Islet of Langerhans (tissue), 1 donor: Measurements from ENCODE around the gene KCNQ1OT1.

Source experiments
- FAIRE-seq: peaks from one replicate; lab custom pipeline; 2011; peaks lifted over from hg19 to GRCh38; lab: Jason Lieb, UNC

The KCNQ1OT1 gene

DNA sequence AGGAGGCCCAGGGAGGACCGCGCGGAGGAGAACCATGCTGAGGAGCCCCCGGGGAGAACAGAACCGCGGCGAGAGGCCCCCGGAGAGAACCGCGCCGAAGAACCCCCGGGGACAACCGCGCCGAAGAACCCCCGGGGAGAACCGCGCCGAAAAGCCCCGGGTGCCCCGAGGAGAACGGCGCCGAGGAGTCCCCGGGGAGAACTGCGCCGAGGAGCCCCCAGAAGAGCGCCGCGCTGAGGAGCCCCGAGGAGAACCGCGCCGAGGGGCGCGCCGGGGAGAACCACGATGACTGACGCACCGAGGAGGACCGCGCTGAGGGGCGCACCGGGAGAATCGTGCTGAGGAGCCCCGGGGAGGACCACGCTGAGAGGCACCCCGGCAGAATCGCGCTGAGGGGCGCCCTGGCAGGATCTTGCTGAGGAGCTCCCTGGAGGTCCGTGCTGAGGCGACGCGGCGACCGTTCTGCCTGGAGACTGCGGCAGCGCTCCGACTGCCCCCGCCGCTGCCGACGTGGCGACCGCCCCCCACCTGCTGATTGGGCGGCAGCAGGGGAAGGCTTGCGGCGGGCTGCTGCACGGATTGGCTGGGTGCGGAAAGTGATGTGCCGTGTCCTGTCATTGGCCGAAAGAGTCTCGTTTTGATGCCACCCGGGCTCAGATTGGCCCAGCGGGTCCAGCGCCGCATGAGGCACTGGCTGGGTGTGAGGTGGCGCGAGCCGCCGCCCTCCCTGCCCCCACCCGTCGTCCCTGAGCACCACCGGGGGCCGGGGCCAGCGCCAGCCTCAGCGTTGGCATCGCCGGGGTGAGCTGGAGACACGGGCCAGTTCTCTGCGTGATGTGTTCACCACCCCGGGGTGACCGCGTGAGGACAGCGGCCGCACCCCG is at the start of gene KCNQ1OT1:
Gene KCNQ1OT1, minus strand, starts transcription at position 464 of the 884 bp plus-strand sequence.
- FAIRE-seq: no peak

DNA sequence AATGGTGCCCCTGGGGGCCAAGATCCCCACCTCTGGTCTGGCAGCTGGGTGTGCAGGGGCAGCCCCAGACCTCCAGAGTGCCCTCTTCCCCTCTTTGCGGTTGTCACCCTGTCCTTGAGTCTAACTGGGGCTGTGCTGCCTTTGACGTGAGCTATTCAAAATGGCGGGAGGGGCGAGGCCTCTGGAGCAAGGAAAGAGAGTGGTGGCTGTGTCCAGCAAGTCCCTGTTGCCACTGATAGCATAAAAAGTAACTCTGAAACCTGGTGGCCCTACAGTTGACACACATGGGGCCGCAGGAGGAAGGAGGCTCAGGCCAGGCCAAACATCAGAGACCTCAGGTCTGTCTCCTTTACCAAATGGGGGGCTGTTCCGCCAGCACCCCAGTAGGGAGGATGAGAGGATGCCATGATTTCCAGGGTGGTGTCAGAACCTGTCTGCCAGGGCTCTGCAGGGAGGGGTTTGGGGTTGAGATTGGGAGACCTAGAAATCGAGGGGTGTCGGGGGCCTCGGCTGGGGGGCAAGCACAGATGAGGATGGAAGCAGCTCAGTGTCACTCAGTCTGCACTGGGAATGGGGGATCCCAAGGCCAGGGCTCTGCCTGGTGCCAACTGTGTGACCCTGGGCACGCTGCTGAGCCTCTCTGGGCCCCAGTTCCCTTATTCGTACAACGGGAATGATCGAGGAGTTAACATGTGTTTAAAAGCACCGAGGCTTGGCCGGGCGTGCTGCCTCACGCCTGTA is 49.2 kb upstream of the KCNQ1OT1 start:
- no peak for FAIRE-seq

DNA sequence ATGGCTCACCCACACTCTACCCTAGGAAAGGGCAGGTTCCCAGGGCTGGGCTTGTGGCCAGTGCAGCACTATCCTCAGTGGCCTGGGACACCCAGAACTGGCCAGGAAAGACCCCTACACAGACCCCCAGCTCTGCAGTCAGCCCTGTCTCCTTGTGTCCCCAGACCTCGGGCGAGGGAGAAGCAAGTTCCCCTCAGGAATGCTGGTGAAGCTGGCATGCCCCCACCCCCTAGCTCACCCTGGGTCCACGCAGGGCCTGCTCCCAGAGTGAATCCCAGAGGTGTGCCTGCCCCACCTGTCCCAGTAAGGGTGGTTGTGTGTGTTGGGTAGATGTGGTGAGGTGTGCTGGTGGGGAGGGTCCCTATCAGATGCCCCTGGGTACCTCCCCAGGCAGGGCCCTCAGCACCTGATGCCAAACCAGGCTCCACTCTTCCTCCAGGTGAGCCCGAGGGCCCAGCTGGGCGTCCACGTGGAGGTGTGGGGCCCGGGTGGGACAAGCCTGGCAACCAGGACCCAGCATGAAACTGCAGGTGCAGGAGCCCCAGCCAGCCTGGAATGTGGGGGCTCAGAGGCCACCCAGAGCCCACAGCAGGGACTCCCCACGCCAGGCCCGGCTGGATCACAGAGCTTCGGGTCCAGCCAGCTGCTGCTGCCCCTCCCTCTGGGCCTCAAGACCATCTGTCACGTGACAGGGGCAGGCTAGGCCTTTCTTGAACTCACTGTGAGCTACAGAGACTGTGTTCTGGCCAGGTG is 48.4 kb upstream of the KCNQ1OT1 start:
- no peak for FAIRE-seq

DNA sequence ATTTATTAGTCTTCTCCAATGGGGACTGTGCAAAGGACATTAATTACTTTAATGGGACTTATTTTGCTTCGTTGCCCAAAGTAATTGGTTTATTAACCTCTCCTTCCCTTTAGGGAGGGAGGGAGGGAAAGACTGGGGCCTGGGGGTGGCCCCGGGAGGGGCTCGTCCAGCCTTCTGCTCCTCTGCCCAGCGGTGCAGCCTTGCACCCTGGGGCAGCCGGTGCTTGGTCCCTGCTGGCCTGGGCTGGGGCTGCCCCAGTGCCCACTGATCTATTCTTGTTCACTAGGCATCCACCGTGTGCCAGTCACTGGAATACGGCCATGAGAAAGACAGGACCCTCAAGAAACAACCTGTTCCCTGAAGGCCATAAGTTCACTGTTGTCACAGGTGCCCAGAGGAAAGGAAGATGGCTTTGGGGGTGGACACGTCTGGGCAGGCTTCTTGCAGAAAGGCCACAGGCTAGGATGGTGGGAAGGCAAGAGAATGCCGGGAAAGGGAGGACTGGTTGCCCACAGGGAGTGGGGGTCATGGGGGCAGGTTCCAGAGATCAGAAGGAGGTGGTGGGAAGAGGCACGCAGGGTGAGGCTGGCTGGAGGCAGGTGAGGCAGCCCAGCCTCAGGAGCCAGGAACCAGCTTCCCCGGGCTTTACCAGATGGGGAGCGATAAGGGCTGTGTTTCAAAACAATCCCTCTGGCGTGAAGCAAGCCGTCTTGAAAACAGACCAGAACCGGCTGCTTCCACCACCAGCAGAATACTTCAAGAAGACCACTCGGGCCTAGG is 47.6 kb upstream of the KCNQ1OT1 start:
- FAIRE-seq: no peak

DNA sequence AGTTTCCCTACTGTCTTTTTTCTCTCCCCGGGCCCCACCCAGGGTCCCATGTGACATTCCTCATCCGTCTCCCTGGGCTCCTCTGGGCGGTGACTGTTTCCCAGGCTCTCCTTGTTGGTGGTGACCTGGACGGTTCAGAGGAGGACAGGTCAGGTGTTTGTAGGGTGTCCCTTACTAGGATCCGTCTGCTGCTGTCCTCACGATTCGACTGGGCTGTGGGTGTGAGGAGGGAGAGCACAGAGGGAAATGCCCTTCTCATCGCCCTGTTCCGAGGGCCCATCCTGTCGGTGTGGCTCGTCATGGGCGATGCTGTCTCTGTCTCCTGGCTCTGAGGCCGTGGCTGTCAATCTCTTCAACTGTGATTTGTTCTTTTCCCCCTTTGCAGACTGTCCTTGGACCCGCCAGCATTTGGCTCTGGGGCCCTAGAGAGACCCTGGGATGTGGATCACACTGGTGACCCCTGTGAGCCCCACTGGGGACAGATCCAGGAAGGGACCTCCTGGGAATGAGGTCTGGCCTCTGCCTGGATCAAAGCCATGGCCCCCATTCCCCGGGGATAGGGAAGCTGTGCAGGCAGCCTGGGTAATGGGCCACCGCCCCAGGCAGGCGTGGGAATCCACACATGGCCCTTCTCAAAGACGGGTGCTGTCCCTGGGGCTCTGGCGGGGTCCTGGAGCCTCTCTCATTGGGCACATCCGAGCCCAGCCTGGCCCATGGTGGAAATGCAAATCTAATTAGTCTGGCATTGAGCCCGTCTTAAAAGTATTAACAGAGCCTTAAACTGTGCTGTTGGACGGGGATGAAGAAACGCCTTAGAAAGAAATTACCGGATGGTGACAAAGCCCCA is 46.8 kb upstream of the KCNQ1OT1 start:
- FAIRE-seq: no peak

DNA sequence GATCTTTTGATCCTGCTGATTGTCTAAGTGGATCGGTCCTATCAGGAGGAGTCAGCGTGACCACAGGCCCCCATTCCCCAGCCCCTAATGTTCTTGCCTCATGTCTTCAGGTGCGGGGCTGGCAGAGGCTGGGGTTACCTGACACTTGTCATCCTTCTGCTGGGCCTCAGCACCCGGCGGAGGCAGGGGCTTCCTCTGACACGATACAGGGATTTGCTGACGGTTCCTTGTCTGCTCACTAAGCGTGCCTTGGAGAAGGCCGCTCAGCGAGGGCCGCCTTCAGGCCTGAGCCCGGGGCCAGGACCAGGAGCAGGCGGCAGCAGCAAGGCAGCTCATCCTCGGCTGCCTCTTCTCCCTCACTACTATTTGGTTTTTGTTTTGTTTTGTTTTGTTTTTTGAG is 45.7 kb upstream of the KCNQ1OT1 start:
- FAIRE-seq: no peak

DNA sequence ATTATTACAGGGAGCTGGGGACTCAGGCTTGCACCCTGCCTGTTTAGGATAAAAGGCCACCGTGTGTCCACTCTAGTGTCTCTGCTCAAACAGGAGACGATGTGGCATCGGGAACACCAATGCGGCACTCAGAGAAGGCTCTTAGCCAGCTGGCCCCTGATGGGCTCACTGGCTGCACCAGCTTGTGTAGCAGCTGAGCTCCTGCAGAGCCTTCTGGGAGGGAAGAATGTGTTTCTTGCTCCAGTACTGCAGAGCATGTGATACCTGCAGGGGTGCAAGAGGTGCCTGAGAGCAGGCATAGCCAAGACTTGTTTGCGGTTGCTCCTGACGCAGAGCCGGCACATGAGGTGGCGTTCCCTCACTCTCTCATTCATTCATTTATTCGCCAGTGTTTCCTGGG is 44.4 kb upstream of the KCNQ1OT1 start:
- FAIRE-seq: no peak

DNA sequence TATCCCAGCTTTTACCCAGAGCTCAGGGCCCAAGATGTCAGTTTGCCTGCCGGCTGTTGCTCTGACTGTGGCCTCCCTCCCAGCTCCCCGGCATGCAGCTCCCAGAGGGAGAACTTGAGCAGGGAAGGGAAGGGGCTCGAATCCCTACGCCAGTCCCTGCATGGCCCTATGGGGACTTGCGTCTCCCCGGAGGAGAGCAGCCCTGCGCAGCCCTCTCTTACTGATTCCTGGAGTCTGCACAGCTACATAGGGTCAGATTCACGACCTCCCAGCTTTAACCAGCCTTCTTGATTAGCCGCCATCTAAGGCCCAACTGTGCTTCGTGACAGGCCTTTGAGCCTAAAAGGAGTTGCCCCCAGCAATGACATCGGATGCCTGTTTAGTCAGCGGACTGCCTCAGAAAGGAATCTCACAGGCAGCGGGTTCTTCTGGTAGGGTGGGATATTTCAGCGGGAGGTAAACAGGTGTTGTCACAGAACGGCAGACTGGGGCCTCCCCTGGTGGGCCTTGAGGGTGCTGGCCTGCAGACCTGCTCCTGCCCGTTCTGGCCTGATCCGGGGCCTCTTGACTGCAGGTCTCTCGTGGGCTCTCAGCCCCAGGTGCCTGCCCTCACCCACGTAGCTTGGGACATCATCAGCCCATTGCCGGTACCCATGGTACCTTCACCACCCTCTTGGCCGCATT is 43.8 kb upstream of the KCNQ1OT1 start:
- no peak for FAIRE-seq

DNA sequence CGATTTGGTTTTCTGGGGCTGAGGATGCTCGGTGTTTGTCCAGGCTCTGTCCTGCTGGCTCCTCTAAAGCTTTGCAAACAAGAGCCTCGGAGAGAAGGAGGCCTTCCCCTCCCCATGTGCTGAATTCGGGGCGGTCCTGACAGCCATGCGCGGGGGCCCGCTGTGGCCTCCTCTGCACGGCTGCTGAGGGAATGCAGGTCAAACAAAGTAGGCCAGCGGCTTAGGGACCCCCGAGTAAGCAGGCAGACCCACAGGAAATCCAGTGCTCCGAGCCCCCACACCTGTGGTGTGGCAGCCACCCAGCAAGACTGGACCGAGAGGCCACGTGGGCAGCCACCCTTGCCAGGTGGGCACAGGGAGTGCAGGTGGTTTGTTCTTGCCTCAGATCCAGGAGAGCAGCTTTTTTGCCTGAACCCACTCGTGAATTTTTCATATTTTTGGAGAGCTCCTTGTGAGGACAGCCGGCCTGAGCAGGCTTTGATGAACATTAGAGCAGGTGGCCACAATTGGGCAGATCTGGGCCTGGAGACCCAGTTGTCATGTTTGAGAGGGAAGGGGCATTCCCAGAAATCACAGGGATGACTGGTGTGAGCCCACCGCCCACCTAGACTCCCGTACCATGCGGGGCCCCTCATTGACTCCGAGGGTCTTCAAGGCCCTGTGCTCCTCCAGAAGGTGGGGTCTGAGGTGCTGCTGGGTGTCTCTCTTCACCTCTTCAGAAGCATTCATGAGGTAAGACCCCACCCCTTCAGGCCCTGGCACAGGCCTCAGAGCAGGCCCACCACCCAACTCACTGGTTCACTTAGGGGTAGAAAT is 43.0 kb upstream of the KCNQ1OT1 start:
- no peak for FAIRE-seq

DNA sequence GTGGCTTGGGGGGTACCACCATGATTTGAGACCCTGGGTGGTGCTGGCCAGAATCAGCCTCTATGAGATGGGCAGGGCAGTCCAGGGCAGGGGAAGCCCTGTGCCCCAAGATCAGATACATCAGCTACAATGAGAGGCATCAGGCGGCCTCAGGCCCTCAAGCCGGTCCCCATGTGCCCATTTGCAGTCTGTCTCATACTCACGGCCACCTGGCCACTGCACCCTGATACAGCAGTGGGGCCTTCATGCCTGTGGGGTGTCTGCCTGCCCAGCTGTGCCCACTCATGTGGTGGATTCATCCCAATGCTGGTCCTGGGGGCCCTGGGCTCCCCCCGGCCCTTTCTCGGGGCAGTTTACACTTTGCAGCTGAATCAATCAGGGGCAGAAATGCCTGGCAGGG is 42.4 kb upstream of the KCNQ1OT1 start:
- no peak for FAIRE-seq

DNA sequence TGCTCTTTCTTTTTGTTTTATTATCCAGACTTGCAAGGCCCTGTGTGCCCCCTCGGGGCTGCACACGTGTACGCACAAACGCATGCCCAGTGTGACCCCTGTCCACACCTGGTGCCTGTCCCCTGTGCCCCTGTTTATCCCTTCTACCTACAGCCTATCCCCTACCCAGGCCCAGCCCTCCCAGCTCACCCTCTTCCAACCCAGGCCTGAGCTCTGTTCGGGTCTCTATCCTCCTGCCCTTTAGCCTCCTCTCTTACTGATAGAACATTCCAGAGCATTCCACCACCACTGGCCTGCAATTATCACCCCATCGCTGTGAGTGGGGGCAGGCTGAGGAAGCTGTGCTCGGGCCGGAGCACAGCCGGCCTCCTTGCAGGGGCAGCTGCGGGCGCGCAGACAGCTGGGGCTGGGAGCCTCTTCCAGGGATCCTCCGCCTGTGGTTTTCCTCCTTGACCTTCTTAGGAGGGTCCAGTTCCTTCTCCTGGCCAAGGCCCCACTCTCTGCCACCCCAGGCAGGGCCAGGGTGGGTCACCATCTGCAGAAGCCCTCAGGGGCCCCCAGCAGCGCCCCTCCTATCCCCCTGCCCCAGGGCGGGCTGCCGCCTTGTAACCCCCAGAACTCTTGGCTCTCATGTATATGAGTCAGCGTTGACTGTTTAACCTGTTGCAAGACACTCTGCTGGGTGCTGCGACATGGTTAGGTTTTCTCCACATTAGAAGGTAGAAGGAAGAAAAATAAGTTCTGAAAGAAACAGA is 41.8 kb upstream of the KCNQ1OT1 start:
- FAIRE-seq: no peak

DNA sequence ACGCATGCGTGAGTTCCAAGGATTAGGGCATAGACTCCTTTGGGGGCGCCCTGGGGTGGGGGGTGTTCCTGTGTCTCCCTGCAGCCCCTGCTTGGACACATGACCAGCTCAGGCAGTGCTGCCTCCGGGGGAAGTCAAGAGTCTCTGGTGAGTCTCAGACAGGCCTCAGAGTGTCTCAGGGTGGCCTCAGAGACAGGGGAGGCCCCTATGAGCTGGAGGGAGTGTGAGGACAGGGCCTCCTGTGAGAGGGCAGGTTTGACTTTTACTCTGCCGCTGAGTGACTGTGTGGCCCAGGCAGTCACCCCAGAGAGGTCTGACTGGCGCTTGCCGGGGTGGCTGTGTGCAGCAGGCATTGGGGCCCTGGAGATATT is 41.2 kb upstream of the KCNQ1OT1 start:
- no peak for FAIRE-seq

DNA sequence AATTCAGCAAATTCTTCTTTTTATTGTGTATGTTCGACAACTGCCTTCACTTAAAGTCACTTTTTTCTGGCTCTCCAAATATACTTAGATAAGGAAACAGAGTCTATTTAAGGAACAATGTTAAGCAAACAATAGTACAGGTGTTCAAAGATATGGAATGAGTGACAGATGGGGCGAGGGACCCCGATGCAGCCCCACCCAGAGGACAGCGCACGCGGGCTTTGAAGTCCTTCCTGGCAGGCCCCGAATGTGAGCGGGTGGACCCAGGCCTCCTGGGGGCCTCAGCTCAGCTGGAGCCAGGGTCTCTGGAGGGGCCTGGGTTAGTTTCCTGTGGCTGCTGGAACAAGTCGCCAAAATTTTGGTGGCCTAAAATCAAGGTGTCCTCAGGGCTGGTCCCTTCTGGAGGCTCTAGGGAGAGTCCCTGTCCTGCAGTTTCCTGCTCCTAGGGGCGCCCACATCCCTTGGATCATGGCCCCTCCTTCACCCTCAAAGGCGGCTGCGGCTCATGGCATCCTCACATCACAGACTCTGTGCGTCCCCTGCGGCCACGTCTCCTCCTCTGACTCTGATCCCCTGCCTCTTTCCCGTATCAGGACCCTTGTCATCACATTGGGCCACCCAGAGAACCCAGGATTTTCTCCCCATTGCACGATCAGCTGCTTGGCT is 40.6 kb upstream of the KCNQ1OT1 start:
- no peak for FAIRE-seq

DNA sequence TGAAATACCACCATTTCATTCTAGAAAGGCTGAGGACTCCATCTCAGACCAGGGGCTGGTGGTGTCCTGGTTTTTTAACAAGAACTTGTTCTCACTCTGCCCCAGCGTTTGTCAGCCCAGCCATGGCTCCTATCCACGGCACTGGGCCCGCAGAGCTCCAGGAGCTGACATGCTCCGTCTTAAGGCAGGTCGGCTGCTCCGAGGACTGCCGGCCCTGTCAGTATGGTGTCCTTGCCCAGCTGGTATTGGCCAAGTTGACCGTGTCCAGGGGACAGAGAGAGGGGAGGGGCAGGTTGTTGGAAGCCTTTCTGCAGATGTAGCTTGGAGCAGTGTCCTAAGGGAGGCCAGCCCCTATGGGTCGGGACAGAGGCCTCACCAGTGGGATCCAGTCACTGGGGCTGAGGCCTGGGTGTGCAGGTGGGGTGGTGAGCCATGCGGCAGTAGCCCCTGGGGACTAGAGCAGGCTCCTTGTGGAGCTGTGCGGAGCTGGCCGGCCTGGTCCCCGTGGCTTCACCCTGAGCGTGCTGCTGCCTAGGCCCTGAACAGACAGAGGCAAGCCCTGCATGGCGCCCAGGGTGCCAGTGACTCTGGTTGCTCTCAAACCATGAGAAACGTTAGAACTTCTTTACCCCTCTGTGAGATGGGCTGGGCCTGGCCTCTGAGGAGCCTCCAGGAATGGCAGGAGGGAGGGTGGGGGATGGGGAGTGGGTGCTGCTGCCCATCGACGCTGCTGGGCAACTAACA is 39.9 kb upstream of the KCNQ1OT1 start:
- no peak for FAIRE-seq

DNA sequence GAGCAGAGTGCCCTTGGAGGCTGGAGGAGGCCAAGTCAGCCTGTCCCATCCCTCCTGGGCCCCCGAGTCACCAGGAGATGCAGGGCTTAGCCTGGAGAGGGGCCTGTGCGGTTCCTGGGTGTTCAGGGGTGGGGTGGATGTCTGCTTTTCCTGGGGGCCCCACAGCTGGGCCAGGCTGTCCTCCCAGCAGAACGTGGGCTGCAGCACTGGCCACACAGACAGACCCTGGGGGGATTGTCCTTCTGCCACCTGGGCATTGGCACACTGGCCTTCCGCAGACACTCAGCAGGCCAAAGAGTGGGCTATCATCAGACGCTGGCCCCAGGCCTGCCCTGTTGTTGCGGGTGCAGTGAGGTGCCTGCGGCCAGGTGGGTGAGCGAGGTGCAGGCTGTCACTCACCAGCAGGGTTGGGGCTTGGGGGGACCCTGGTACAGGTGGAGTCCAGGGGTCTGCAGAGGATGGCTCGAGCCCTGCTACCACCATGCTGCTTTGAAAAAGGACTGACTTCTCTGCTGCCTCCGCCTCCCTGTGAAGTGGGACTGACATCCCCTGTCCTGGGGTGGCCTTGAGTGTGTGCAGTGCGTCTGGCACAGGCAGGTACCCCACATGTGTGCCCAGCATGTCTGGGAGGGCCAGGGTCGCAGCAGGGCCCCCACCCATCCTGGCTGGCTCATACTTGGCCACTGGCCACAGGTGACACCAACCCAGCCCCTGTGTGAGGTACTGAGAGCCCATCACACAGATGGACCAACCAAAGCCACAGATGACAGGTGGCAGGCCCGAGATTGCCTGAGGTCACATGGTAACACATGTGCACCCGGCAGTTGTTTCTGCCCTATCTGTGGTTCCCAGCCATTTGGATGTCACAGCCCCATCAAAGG is 39.0 kb upstream of the KCNQ1OT1 start:
- FAIRE-seq: no peak

DNA sequence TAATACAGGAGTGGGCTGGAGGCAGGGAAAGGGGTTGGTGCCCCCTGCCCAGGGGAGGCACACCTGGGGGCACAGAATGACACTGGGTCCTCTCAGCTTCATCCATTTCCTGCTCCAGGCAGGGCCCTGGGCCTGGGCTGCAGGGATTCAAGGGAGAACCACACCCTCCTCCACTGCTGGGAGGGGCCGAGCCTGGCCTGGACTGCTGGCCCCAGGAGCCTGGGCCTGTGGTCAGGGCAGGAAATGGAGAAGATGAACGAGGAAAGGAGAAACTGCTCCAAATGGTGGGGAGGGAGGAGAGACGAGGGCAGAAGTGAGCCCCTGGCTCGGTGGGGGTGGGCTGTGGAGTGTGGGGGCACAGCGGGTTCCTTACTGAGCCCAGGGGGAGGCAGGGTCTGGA is 38.1 kb upstream of the KCNQ1OT1 start:
- FAIRE-seq: no peak

DNA sequence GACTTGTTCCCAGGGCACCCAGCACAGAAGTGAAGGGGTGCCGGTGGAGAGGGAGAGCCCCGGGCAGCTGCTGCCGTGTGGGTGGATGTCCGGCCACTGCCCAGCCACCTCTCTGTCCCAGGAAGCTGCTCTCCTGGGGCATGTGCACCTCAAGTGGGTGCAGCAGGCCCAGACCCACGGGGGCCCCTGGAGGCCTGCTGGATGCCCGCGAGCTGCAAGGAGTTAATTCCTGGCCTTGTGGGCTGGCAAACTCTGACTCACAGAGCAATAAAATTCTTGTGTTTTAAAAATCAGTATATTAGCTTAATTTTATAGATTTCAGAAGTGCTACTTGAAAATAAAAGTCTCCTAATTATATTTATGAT is 37.4 kb upstream of the KCNQ1OT1 start:
- FAIRE-seq: no peak
